Measurements from ENCODE around the gene GBP5.
"Not testable (repeated sequence)": the region's sequence is repeated elsewhere in the genome, so short reads cannot be mapped to it uniquely, and the experiment has no call there.

GBP5 gene

DNA sequence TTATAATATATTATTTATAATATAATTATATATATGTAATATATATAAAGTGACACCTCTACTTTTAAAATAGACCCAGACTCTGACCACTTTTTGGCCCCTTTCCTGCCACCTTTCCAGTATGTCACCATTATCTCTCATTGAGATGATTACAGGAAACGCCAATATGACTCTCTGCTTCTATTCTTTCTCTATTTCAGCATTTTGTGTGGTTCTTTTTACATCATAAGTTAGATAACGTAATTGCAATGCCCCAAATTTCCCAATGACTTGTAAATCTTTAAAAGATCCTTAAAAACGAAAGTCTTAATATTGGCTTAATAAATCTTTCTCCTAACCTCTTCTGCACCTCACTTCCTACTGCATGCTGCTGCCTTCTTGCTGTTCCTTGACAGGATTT, 8.1 kb upstream of the GBP5 start:
- DNase-seq = no peak

- no peak for DNase-seq
Measured at GRCh38 chr1:89279011-89279466, 6.4 kb upstream of the GBP5 start.

DNA sequence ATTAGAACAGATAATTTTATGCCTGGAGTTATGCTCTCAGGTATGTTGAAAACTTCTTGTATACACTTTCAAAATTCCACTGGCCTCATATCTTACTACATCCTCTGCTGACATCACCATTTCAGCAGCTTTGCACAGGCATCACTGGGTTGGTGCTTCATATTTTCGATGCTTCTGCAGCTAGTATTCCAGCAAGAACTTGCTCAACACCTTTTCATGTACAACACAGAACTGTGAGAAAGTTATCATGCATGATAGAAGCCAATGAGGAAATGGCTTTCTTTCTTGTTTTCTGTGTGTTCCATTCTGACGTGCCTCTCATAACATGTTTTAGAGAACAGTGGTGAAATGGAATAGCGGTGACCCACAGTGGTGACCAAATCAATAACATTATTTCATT, 5.1 kb upstream of the GBP5 start:
- DNase-seq = no peak

DNA sequence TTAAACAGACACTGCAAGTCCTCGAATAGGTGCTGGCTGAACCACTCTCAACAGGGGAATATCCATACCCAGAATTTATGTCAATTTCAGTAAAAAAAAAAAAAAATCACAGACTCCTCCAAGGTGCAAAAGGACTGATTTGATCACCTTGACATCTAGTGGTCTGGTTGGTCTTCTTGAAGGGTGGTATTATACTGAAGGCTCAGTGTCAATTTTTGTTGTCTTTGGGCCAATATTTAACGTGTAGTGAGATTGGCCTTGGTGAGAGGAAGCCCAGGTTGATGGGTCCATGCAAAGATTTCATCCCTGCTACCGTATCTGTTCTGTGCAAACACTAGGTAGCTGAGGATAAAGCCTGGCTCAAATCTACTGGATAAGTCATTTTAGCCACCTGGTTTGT, 4.0 kb upstream of the GBP5 start:
- DNase-seq = no peak

- no peak for DNase-seq
Measured at GRCh38 chr1:89274411-89274857, 1.8 kb upstream of the GBP5 start.

- no peak for DNase-seq
Measured at GRCh38 chr1:89273324-89273778, 691 bp upstream of the GBP5 start.

- DNase-seq = no peak
Measured at GRCh38 chr1:89271341-89272015, 1.2 kb downstream of the GBP5 start.

DNA sequence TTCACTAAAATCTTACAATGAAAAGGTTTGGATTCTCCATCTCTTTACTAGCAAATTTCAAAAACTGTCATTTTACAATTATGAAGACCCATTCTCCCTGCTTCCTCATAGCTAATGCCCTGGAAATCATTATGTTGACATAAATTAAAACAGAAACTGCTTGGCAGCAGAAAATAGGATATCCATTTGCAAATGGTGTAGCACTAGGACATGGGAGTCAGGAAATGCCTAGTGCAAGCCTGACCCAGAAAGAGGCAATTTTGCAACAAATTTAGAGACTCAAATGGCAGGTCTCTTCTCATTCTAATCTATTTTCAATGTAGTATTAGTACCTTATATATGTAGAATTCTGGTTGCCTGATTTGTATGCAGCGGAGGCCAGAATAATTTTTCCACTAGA, 2.2 kb downstream of the GBP5 start:
- DNase-seq = no peak

GRCh38 chr1:89269277-89269676, 3.4 kb downstream of the GBP5 start:
- DNase-seq = no peak

- no peak for DNase-seq
Measured at GRCh38 chr1:89262643-89263042, 10.0 kb downstream of the GBP5 start.

DNA sequence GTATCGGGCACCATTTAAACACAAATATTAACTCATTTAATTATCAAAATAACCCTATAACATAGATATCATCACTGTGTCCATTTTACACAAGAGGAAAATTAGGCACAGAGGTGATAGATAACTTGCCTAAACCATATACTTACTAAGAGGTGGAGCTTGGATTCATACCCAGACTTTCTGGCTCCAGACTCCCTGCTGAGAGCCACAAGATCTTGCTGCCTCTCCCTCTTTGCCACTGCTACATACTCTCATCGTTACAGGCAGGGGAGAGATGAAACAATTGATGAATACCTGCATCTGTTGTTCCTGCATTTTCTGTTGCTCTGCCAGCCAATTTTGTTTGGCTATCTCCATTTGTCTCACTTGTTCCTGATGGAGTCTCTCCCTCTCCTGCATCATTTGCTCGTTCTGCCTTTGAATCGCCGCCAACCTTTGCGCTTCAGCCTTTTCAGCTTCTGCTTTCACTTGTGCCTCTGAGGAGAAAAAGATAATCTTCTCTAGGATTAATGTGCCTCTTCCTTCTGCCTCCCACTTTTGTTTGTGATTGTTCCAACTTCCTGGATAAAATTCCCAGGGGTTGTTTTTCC, 10.6 kb downstream of the GBP5 start:
- DNase-seq = no peak

GRCh38 chr1:89260566-89261255, 11.9 kb downstream of the GBP5 start:
- DNase-seq = no peak

DNA sequence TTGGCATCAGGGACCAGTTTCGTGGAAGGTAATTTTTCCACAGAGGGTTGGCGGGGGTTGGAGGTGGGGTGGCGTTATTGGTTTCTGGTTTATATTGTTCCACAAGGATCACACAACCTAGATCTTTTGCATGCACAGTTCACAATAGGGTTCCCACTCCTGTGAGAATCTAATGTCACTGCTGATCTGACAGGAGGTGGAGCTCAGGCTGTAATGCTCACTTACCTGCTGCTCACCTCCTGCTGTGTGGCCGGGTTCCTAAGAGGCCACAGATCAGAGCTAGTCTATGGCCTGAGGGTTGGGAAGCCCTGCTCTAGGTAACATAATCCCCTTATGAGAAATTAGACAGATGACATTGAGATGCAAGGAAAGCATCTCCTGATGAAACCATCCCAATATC, 12.6 kb downstream of the GBP5 start:
- no peak for DNase-seq

DNA sequence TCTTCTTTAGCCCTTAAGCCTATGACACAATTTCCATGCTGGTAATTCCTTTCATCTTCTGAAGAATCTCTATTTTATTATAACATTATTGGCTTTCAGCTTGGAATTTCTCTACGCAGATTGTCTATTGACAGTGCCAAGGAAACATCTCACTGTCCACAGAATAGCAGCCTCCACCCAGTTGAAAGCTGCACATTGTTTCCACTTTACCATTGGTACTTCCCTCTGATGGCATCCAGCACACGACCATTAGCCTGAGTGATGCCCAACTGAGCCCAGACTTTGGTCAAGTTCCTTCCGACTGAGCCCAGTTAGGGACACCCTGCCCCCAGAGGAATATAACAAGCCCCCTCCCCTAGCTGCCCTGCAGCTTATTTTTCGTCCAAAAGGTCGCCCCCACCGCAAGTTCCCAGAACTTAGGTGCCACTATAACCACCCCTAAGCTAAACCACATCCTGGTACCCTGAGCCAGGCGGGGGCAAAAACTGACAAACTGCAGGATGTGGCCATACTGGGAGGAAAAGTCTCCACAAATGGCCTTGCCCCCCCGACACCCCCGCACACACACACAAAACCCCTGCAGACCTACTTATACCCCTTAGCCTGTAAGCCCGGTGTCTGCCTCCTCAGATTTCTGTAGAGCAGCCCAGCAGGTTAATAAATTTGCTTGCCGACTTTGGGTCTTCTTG, 13.2 kb downstream of the GBP5 start:
- no peak for DNase-seq

- no peak for DNase-seq
Measured at GRCh38 chr1:89257041-89257440, 15.6 kb downstream of the GBP5 start.

- not testable (repeated sequence) for DNase-seq
Measured at GRCh38 chr1:89255581-89255980, 17.1 kb downstream of the GBP5 start.

DNA sequence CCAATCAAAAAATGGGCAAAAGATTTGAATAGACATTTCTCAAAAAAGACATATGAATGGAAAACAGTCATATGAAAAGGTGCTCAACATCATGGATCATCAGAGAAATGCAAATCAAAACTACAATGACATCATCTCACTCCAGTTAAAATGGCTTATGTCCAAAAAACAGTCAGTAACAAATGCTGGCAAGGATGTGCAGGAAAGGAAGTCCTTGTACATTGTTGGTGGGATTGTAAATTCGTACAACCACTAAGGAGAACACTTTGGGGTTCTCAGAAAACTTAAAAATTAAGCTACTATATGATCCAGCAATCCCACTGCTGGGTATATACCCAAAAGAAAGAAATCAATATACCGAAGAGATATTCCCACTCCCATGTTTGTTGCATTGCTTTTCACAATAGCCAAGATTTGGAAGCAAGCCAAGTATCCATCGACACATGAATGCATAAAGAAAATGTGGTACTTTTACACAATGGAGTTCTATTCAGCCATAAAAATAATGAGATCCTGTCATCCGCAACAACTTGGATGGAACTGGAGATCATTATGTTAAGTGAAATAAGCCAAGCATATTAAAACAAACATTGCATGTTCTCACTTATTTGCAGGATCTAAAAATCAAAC, 17.9 kb downstream of the GBP5 start:
- no peak for DNase-seq

GRCh38 chr1:89243046-89243445, 29.6 kb downstream of the GBP5 start:
- no peak for DNase-seq
